H9 (cell line): ENCODE results near the gene AMD1. TPM values are rescaled to one million over a fixed set of nuclear protein-coding genes. Genes with fewer than 3 reads are reported as not detected.
"Not testable (repeated sequence)": the region's sequence is repeated elsewhere in the genome, so short reads cannot be mapped to it uniquely, and the experiment has no call there.

Experiments used
- DNase-seq: peaks from one replicate; pipeline ENCODE4 v3.0.0-alpha.2; 2017
- H2AFZ ChIP-seq: one replicate; pipeline ENCODE4 v1.6.1; 2013; ENCODE audit warnings: mild to moderate bottlenecking, low read length, control low read depth, moderate library complexity
- H2AK5ac ChIP-seq: 2 replicates; pipeline ENCODE4 v1.6.1; 2013; ENCODE audit warnings: low read length, control low read depth, mixed read lengths; ENCODE audit not compliant: insufficient read length
- H2BK120ac ChIP-seq: one replicate; pipeline ENCODE4 v1.6.1; 2013; ENCODE audit warnings: low read depth, mild to moderate bottlenecking, low read length, control low read depth, inconsistent platforms; ENCODE audit not compliant: poor library complexity, severe bottlenecking
- H2BK12ac ChIP-seq: 2 replicates; pipeline ENCODE4 v1.6.1; 2013; ENCODE audit warnings: low read length, control low read depth, mixed read lengths, low read depth; ENCODE audit not compliant: insufficient read length
- H2BK15ac ChIP-seq: 2 replicates; pipeline ENCODE4 v1.6.1; 2013; ENCODE audit warnings: low read depth, low read length, control low read depth
- H2BK20ac ChIP-seq: one replicate; pipeline ENCODE4 v1.6.1; 2013; ENCODE audit warnings: low read depth, mild to moderate bottlenecking, low read length, control low read depth, inconsistent platforms; ENCODE audit not compliant: poor library complexity, severe bottlenecking
- H2BK5ac ChIP-seq: 2 replicates; pipeline ENCODE4 v1.6.1; 2013; ENCODE audit warnings: low read length, control low read depth, mixed read lengths; ENCODE audit not compliant: insufficient read length
- H3K14ac ChIP-seq: 2 replicates; pipeline ENCODE4 v1.6.1; 2013; ENCODE audit warnings: low read length, control low read depth; ENCODE audit not compliant: insufficient read depth
- H3K18ac ChIP-seq: 2 replicates; pipeline ENCODE4 v1.6.1; 2013; ENCODE audit warnings: low read depth, mild to moderate bottlenecking, mixed read lengths, low read length, control low read depth; ENCODE audit not compliant: insufficient read length
- H3K23ac ChIP-seq: 2 replicates; pipeline ENCODE4 v1.6.1; 2013; ENCODE audit warnings: low read length, control low read depth, mixed read lengths, low read depth; ENCODE audit not compliant: insufficient read length
- H3K23me2 ChIP-seq: 2 replicates; pipeline ENCODE4 v1.6.1; 2013; ENCODE audit warnings: low read depth, mild to moderate bottlenecking, mixed read lengths, low read length, control low read depth; ENCODE audit not compliant: insufficient read length, poor library complexity, severe bottlenecking
- H3K27ac ChIP-seq: 2 replicates; pipeline ENCODE4 v1.5.1; 2013; ENCODE audit warnings: low read length, control low read depth, mixed read lengths, low read depth; ENCODE audit not compliant: insufficient read length
- H3K27me3 ChIP-seq: 2 replicates; pipeline ENCODE4 v1.6.1; 2013; ENCODE audit warnings: low read length, control low read depth, inconsistent platforms; ENCODE audit not compliant: insufficient read depth
- H3K4ac ChIP-seq: 2 replicates; pipeline ENCODE4 v1.6.1; 2013; ENCODE audit warnings: low read depth, mild to moderate bottlenecking, control low read depth, inconsistent platforms, low read length, moderate library complexity
- H3K4me1 ChIP-seq: 2 replicates; pipeline ENCODE4 v1.6.1; 2013; ENCODE audit warnings: low read length, control low read depth, inconsistent platforms; ENCODE audit not compliant: insufficient read depth
- H3K4me2 ChIP-seq: 2 replicates; pipeline ENCODE4 v1.6.1; 2013; ENCODE audit warnings: low read length, control low read depth, mixed read lengths; ENCODE audit not compliant: insufficient read length, insufficient read depth
- H3K56ac ChIP-seq: 2 replicates; pipeline ENCODE4 v1.6.1; 2013; ENCODE audit warnings: low read depth, mild to moderate bottlenecking, mixed read lengths, low read length, control low read depth; ENCODE audit not compliant: insufficient read length
- H3K79me1 ChIP-seq: 2 replicates; pipeline ENCODE4 v1.6.1; 2013; ENCODE audit warnings: low read depth, mild to moderate bottlenecking, moderate library complexity, low read length, control low read depth, inconsistent platforms; ENCODE audit not compliant: insufficient read depth, poor library complexity, severe bottlenecking
- H3K79me2 ChIP-seq: 2 replicates; pipeline ENCODE4 v1.6.1; 2013; ENCODE audit warnings: low read length, control low read depth, inconsistent platforms; ENCODE audit not compliant: insufficient read depth
- H3K9ac ChIP-seq: 2 replicates; pipeline ENCODE4 v1.6.1; 2013; ENCODE audit warnings: low read length, control low read depth, mixed read lengths; ENCODE audit not compliant: insufficient read length; ENCODE audit errors: extremely low read depth
- H3K9me3 ChIP-seq: one replicate; pipeline ENCODE4 v1.6.1; 2013; ENCODE audit warnings: low read depth, low read length, inconsistent platforms; ENCODE audit not compliant: control insufficient read depth
- H3T11ph ChIP-seq: one replicate; pipeline ENCODE4 v1.6.1; 2013; ENCODE audit warnings: mild to moderate bottlenecking, low read length, control low read depth, inconsistent platforms
- H4K20me1 ChIP-seq: one replicate; pipeline ENCODE4 v1.6.1; 2013; ENCODE audit not compliant: control insufficient read depth, insufficient read length, insufficient read depth
- H4K5ac ChIP-seq: 2 replicates; pipeline ENCODE4 v1.6.1; 2013; ENCODE audit warnings: low read depth, mild to moderate bottlenecking, mixed read lengths, low read length, control low read depth; ENCODE audit not compliant: insufficient read length
- H4K8ac ChIP-seq: replicated peaks from 2 replicates; pipeline ENCODE4 v1.6.1; 2013; ENCODE audit warnings: low read length, control low read depth, mixed read lengths, low read depth; ENCODE audit not compliant: insufficient read length
- H4K91ac ChIP-seq: 2 replicates; pipeline ENCODE4 v1.6.1; 2013; ENCODE audit warnings: low read depth, mild to moderate bottlenecking, moderate library complexity, mixed read lengths, low read length, control low read depth; ENCODE audit not compliant: insufficient read length
- H3K27ac Mint-ChIP-seq, 3 experiments: 2 replicates in 2 of 3; 3 replicates in 1 of 3; pipeline ENCODE4 v1.8.0; 2020 to 2021; ENCODE audit warnings: mixed read lengths in 3 of 3, mild to moderate bottlenecking in 1 of 3, moderate library complexity in 1 of 3
- H3K27me3 Mint-ChIP-seq: 2 replicates; pipeline ENCODE4 v1.8.0; 2021; ENCODE audit warnings: low read depth, mild to moderate bottlenecking, moderate library complexity, mixed read lengths
- H3K36me3 Mint-ChIP-seq, 3 experiments: 2 replicates in 2 of 3; 3 replicates in 1 of 3; pipeline ENCODE4 v1.8.0; 2020 to 2021; ENCODE audit warnings: low read depth in 3 of 3, mixed read lengths in 3 of 3; ENCODE audit not compliant: insufficient read depth in 1 of 3
- H3K4me1 Mint-ChIP-seq, 2 experiments: 2 replicates each; pipeline ENCODE4 v1.8.0; 2020; ENCODE audit warnings: mixed read lengths in 2 of 2
- H3K4me3 Mint-ChIP-seq, 2 experiments: 2 replicates in 1 of 2; 3 replicates in 1 of 2; pipeline ENCODE4 v1.8.0; 2020 to 2021; ENCODE audit warnings: mild to moderate bottlenecking in 2 of 2, mixed read lengths in 2 of 2, moderate library complexity in 1 of 2
- H3K9me3 Mint-ChIP-seq, 2 experiments: 2 replicates in 1 of 2; 3 replicates in 1 of 2; pipeline ENCODE4 v1.8.0; 2020; ENCODE audit warnings: mild to moderate bottlenecking in 2 of 2, mixed read lengths in 2 of 2, moderate library complexity in 1 of 2
- CTCF ChIP-seq: fragments of 200-600 bp; sonication (generic); conservative IDR thresholded peaks from 3 replicates; pipeline ENCODE4 v1.8.0; 2021; ENCODE audit warnings: antibody characterized with exemption, mild to moderate bottlenecking
- WGBS: extraction: QIAGEN DNeasy Blood & Tissue Kit; methylation state at CpG from one replicate; pipeline ENCODE4 v1.1.7; 2013; ENCODE audit warnings: missing lambda C conversion rate, low lambda C conversion rate, mixed read lengths; ENCODE audit not compliant: insufficient read length; ENCODE audit errors: extremely low coverage; 5-methylcytosine and 5-hydroxymethylcytosine counted together
- total RNA-seq: library from RNA; stranded (reverse); gene quantifications from 2 replicates; pipeline ENCODE4 v1.2.1, GENCODE V29; 2021

The AMD1 gene
- total RNA-seq, 1 experiment from 2014 or later: 162 TPM

- Histone ChIP-seq H3K23me2 (no peaks in the 10 kb centered on the region), H3K9ac (no peak overlapping the region), H3K4me2 (no peak overlapping the region), H4K5ac (no peak overlapping the region), H3K27me3 (no peaks in the 10 kb centered on the region), H2BK15ac (no peak overlapping the region), H3K79me1 (no peaks in the 10 kb centered on the region), H2BK5ac (no peak overlapping the region), H4K20me1 (no peaks in the 10 kb centered on the region), H3K4ac (no peak overlapping the region), H3K14ac (no peak overlapping the region), H3K18ac (no peak overlapping the region), H3K9me3 (no peaks in the 10 kb centered on the region), H3K27ac (no peak overlapping the region), H2BK20ac (no peak overlapping the region), H2BK120ac (no peak overlapping the region), H3K56ac (no peak overlapping the region), H4K8ac (no peak overlapping the region), H4K91ac (no peak overlapping the region), H3K4me1 (no peaks in the 10 kb centered on the region), H3K79me2 (no peaks in the 10 kb centered on the region), H3T11ph (no peak overlapping the region), H2AK5ac (no peak overlapping the region), H2AFZ (no peak overlapping the region), H2BK12ac (no peak overlapping the region), H3K23ac (no peak overlapping the region)
- DNase-seq: no peak
- H3K4me1 Mint-ChIP-seq: no peaks in the 10 kb centered on the region
- no peaks in the 10 kb centered on the region for H3K36me3 Mint-ChIP-seq
- no CpG with 5 or more reads among the region's 6 CpGs for WGBS
- H3K4me3 Mint-ChIP-seq: no peak overlapping the region
- no peak overlapping the region for H3K27ac Mint-ChIP-seq
- no peak for TF ChIP-seq CTCF
- H3K9me3 Mint-ChIP-seq: no peaks in the 10 kb centered on the region
- no peaks in the 10 kb centered on the region for H3K27me3 Mint-ChIP-seq
Measured at GRCh38 chr6:110833831-110834230, 40.8 kb upstream of the AMD1 start.

GRCh38 chr6:110835751-110836150 is 38.8 kb upstream of the AMD1 start:
- not testable (repeated sequence) for H2BK15ac ChIP-seq, H3K36me3 Mint-ChIP-seq, DNase-seq, H3K27me3 Mint-ChIP-seq, H3K4me1 ChIP-seq, H3K14ac ChIP-seq, H3K4ac ChIP-seq, H4K5ac ChIP-seq, H3K18ac ChIP-seq, H3K9me3 ChIP-seq, H3K27me3 ChIP-seq, H2AFZ ChIP-seq, H3K79me1 ChIP-seq, H3K4me2 ChIP-seq, H4K91ac ChIP-seq, H3K4me1 Mint-ChIP-seq, H3K4me3 Mint-ChIP-seq, H3T11ph ChIP-seq, H3K23ac ChIP-seq, H4K8ac ChIP-seq, H3K56ac ChIP-seq, H2BK12ac ChIP-seq, H3K9ac ChIP-seq, H3K27ac ChIP-seq, H3K23me2 ChIP-seq, H4K20me1 ChIP-seq, H3K79me2 ChIP-seq, H2AK5ac ChIP-seq, H2BK20ac ChIP-seq, H3K27ac Mint-ChIP-seq, H2BK5ac ChIP-seq, H2BK120ac ChIP-seq, H3K9me3 Mint-ChIP-seq
- WGBS: no CpG with 5 or more reads among the region's 5 CpGs
